ENCODE results near the gene AKIRIN1. TPM values are rescaled to one million over a fixed set of nuclear protein-coding genes. Genes with fewer than 3 reads are reported as not detected.
A peak's percentile ranks its signal among the peaks of the same experiment; 100 is the strongest.

The AKIRIN1 gene
- total RNA-seq, 5 donors from 2014 or later (not counting 1 experiment from before 2014, with no cell fraction given): 62.7 to 79.8 (median 72.7) TPM

DNA sequence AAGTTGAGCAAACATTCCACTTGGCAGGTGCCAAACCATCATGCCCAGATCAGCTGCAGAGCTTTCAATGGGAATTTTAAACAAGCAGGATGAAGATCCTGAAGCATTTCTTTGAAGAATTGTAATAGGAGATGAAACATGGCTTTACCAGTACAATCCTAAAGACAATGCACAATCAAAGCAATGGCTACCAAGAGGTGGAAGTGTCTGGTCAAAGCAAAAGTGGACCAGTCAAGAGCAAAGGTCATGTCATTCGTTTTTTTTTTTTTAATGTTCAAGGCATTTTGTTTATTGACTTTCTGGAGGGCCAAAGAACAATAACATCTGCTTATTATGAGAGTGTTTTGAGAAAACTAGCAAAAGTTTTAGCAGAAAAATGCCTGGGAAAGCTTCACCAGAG lies 32.1 kb downstream of the AKIRIN1 start:
- ChIA-PET POLR2A (no interaction called here), CTCF (no interaction called here)
- Mint-ChIP-seq H3K27ac (no peak overlapping the region), H3K36me3 (no peaks in the 10 kb centered on the region), H3K27me3 (no peaks in the 10 kb centered on the region), H3K4me1 (peaks cover 16 to 24% (median 21%) of the 10 kb centered on the region in 3 donors), H3K4me3 (no peak overlapping the region), H3K9me3 (no peaks in the 10 kb centered on the region)
- DNase-seq (no peak), ATAC-seq (replicated peaks in 1 of 4) (no peak)
- H3K9me3 ChIP-seq: no peaks in the 10 kb centered on the region
- no peak overlapping the region for H3K4me3 ChIP-seq (ENCODE audit: control insufficient read depth in 1 of 2, extremely low read depth in 1 of 2, low read length in 1 of 2)
- H3K4me1 ChIP-seq (ENCODE audit: control insufficient read depth in 1 of 2, extremely low read depth in 1 of 2, insufficient read depth in 2 of 2, low read length in 2 of 2): peaks cover 4 to 20% of the 10 kb centered on the region in 2 experiments
- H3K36me3 ChIP-seq (ENCODE audit: control insufficient read depth in 2 of 2, extremely low read depth in 1 of 2, insufficient read depth in 1 of 2, low read length in 1 of 2): no peaks in the 10 kb centered on the region
- H3K27ac ChIP-seq (ENCODE audit: low read length): no peak overlapping the region
- no peaks in the 10 kb centered on the region for H3K27me3 ChIP-seq (replicated peaks in 1 of 2; ENCODE audit: control insufficient read depth in 2 of 2, extremely low read depth in 1 of 2, insufficient read depth in 2 of 2, low read length in 1 of 2)
- 75% methylated on average over 1 of the region's 1 CpG for WGBS (ENCODE audit: insufficient coverage)

DNA sequence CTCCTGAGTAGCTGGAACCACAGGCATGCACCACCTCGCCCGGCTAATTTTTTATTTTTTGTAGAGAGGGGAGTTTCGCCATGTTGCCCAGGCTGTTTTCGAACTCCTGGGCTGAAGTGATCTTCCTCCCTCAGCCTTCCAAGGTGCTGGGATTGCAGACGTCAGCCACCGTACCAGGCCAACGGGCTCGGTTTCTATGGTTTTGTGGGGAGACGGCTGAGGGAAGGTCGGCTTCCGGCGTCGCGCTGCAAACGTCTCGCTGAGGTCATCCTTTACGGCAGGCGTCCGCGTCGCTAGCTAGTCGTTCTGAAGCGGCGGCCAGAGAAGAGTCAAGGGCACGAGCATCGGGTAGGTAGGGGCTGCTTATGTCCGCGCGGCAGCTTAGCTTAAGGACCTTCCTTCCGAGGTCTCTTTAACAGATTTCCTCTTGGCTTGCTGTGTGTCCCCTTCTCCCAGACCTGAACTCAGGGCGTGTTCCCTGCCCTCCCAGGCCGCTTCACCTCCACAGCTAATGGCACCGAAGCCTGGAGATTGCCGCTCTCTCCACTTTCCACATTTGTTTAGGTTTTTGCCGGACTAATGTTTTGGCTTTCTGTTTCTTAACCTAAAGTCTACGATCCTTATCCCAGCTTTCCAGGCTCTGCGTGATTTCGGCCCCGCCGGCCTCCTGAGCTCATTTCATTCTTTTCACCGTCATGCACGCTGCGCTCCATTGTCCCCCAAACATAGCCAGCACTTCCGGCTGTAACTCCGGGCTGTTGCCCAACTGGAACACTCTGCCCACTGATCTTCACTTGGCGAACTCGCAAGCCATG lies 35.2 kb downstream of the AKIRIN1 start, which contains the start of gene NDUFS5:
NDUFS5 (plus strand) TSS at position 300 of the 815 bp plus-strand sequence. CDS start 2,375 bp downstream, outside the sequence.
- Mint-ChIP-seq H3K4me1 (peaks cover 29 to 41% (median 38%) of the 10 kb centered on the region in 3 donors), H3K27ac (peak within 1 kb of the TSS; percentile 94 to 98), H3K9me3 (no peaks in the 10 kb centered on the region), H3K27me3 (no peaks in the 10 kb centered on the region), H3K36me3 (peaks cover 12% of the 10 kb centered on the region), H3K4me3 (peak within 1 kb of the TSS; percentile 96 to 97 (median 96))
- Histone ChIP-seq H3K9me3 (no peaks in the 10 kb centered on the region), H3K27me3 (replicated peaks in 1 of 2; ENCODE audit: control insufficient read depth in 2 of 2, extremely low read depth in 1 of 2, insufficient read depth in 2 of 2, low read length in 1 of 2) (no peaks in the 10 kb centered on the region), H3K4me3 (ENCODE audit: control insufficient read depth in 1 of 2, extremely low read depth in 1 of 2, low read length in 1 of 2) (peak within 1 kb of the TSS; percentile 77 to 100), H3K36me3 (ENCODE audit: control insufficient read depth in 2 of 2, extremely low read depth in 1 of 2, insufficient read depth in 1 of 2, low read length in 1 of 2) (peaks cover 0 to 21% of the 10 kb centered on the region in 2 donors), H3K27ac (ENCODE audit: low read length) (peak within 1 kb of the TSS; percentile 86), H3K4me1 (ENCODE audit: control insufficient read depth in 1 of 2, extremely low read depth in 1 of 2, insufficient read depth in 2 of 2, low read length in 2 of 2) (peaks cover 4 to 30% of the 10 kb centered on the region in 2 experiments)
- ChIA-PET CTCF (interaction anchor here in 1 of 2 donors (0.6 to 1.4 kb wide), 6 partner anchors 34 to 232 kb away, joined by 3 to 9 read pairs (median 4); no protein-coding TSS in a partner anchor), POLR2A (interaction anchor here (0.5 to 1.7 kb wide), 9 partner anchors 9 to 463 kb away, joined by 3 to 6 read pairs (median 3); no protein-coding TSS in a partner anchor)
- ATAC-seq (replicated peaks in 1 of 4) (peak; percentile 91 to 97 (median 92)), DNase-seq (peak; percentile 62 to 91 (median 78))
- 0% methylated on average over 43 of the region's 47 CpGs for WGBS (ENCODE audit: insufficient coverage)

DNA sequence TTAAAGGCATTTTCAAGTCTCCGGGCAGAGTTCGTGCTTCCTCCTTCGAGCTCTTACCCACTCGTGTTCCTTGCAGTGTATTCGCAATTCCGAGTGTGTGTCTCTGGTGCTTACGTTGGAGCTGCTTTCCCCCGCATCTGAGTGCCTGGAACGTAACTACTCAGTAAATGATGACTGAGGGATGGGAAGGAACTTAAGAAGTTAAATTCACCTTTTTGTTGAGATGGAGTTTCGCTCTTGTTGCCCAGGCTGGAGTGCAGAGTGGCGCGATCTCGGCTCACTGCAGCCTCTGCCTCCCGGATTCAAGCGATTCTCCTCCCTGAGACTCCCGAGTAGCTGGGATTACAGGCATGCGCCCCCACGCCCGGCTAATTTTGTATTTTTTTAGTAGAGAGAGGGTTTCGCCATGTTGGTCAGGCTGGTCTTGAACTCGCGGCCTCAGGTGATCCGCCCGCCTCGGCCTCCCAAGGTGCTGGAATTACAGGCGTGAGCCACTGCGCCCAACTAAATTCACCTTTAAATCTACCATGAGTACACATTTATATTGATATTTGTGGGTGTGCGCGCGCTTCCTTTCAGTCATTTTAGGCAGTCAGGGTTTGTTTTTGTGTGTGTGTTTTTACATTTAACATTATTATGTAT lies 35.9 kb downstream of the AKIRIN1 start:
- DNase-seq (no peak), ATAC-seq (replicated peaks in 1 of 4) (peak in 1 of 4 experiments; percentile 2)
- H3K27me3 Mint-ChIP-seq: no peaks in the 10 kb centered on the region
- Histone ChIP-seq H3K4me1 (ENCODE audit: control insufficient read depth in 1 of 2, extremely low read depth in 1 of 2, insufficient read depth in 2 of 2, low read length in 2 of 2) (peaks cover 4 to 32% of the 10 kb centered on the region in 2 experiments), H3K4me3 (ENCODE audit: control insufficient read depth in 1 of 2, extremely low read depth in 1 of 2, low read length in 1 of 2) (peak overlapping the region; percentile 77 to 100), H3K9me3 (no peaks in the 10 kb centered on the region), H3K27ac (ENCODE audit: low read length) (peak overlapping the region; percentile 86), H3K36me3 (ENCODE audit: control insufficient read depth in 2 of 2, extremely low read depth in 1 of 2, insufficient read depth in 1 of 2, low read length in 1 of 2) (peaks cover 0 to 28% of the 10 kb centered on the region in 2 donors), H3K27me3 (replicated peaks in 1 of 2; ENCODE audit: control insufficient read depth in 2 of 2, extremely low read depth in 1 of 2, insufficient read depth in 2 of 2, low read length in 1 of 2) (no peaks in the 10 kb centered on the region)
- H3K4me1 Mint-ChIP-seq: peaks cover 37 to 45% (median 45%) of the 10 kb centered on the region in 3 donors
- peak overlapping the region; percentile 94 to 98 for H3K27ac Mint-ChIP-seq
- peaks cover 17% of the 10 kb centered on the region for H3K36me3 Mint-ChIP-seq
- H3K4me3 Mint-ChIP-seq: peak overlapping the region; percentile 96 to 97 (median 96)
- ChIA-PET CTCF (interaction anchor here in 1 of 2 donors (0.7 to 1.4 kb wide), 5 partner anchors 34 to 166 kb away, joined by 3 to 9 read pairs (median 6); no protein-coding TSS in a partner anchor), POLR2A (interaction anchor here (0.6 to 1.7 kb wide), 8 partner anchors 8 to 394 kb away, joined by 3 to 8 read pairs (median 4); no protein-coding TSS in a partner anchor)
- no peaks in the 10 kb centered on the region for H3K9me3 Mint-ChIP-seq
- WGBS (ENCODE audit: insufficient coverage): 11% methylated on average over 12 of the region's 30 CpGs

DNA sequence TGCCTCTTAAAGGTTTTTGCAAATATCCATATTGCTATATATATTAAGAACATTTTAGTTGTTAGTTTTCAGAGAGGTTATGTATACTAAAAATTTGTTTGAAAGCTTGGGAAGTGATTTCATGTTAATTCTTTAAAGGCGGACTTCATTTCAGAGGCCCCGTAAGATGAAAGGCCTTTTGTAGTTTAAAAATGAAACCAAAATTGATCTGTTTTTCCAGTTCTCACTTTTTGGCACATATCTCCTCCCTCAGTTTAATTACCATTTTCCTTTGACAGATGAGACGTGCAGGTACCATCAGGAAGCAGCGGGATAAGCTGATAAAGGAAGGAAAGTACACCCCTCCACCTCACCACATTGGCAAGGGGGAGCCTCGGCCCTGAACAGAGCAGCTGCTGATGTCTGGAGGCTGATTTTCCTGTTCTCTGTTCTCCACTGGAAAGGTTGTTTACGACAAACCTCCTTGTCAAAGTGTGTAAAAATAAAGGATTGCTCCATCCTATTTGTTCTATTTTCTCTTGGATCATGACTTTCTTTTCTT lies 43.1 kb downstream of the AKIRIN1 start:
- CTCF ChIA-PET: interaction anchor here (0.6 to 0.7 kb wide), 2 partner anchors 86 to 158 kb away, joined by 4 read pairs; no protein-coding TSS in a partner anchor
- POLR2A ChIA-PET: interaction anchor here (0.6 to 0.7 kb wide), 4 partner anchors 29 to 1339 kb away, joined by 3 to 9 read pairs (median 6); no protein-coding TSS in a partner anchor
- no peaks in the 10 kb centered on the region for H3K9me3 ChIP-seq
- Mint-ChIP-seq H3K9me3 (no peaks in the 10 kb centered on the region), H3K4me1 (peaks cover 40 to 50% (median 47%) of the 10 kb centered on the region in 3 donors), H3K4me3 (peak overlapping the region; percentile 72 to 81 (median 80)), H3K36me3 (peaks cover 35% of the 10 kb centered on the region), H3K27me3 (no peaks in the 10 kb centered on the region), H3K27ac (peak overlapping the region; percentile 95 to 97)
- peaks cover 0 to 40% of the 10 kb centered on the region in 2 donors for H3K36me3 ChIP-seq (ENCODE audit: control insufficient read depth in 2 of 2, extremely low read depth in 1 of 2, insufficient read depth in 1 of 2, low read length in 1 of 2)
- peaks cover 5 to 21% of the 10 kb centered on the region in 2 experiments for H3K4me1 ChIP-seq (ENCODE audit: control insufficient read depth in 1 of 2, extremely low read depth in 1 of 2, insufficient read depth in 2 of 2, low read length in 2 of 2)
- ATAC-seq (replicated peaks in 1 of 4) (peak; percentile 54 to 65 (median 62)), DNase-seq (peak in 2 of 35 experiments; percentile 5 to 49)
- WGBS (ENCODE audit: insufficient coverage): no CpG with 5 or more reads among the region's 6 CpGs
- H3K4me3 ChIP-seq (ENCODE audit: control insufficient read depth in 1 of 2, extremely low read depth in 1 of 2, low read length in 1 of 2): peak overlapping the region; percentile 40 to 51
- peak overlapping the region; percentile 78 for H3K27ac ChIP-seq (ENCODE audit: low read length)
- no peaks in the 10 kb centered on the region for H3K27me3 ChIP-seq (replicated peaks in 1 of 2; ENCODE audit: control insufficient read depth in 2 of 2, extremely low read depth in 1 of 2, insufficient read depth in 2 of 2, low read length in 1 of 2)

DNA sequence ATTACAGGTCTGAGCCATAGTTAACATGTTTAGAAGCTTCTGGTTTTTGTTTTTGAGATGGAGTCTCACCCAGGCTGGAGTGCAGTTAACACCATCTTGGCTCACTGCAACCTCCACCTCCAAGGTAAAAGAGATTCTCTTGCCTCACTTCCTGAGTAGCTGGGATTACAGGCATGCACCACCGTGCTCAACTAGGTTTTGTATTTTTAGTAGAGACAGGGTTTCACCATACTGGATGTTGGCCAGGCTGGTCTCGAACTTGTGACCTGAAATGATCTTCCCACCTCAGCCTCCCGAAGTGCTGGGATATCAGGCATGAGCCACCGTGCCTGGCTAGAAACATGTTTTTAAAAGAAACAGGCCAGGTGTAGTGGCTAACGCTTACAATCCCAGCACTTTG lies 45.6 kb downstream of the AKIRIN1 start:
- H3K27ac Mint-ChIP-seq: no peak overlapping the region
- ChIA-PET CTCF (no interaction called here), POLR2A (no interaction called here)
- peaks cover 26% of the 10 kb centered on the region for H3K36me3 Mint-ChIP-seq
- H3K9me3 Mint-ChIP-seq: no peaks in the 10 kb centered on the region
- Histone ChIP-seq H3K36me3 (ENCODE audit: control insufficient read depth in 2 of 2, extremely low read depth in 1 of 2, insufficient read depth in 1 of 2, low read length in 1 of 2) (peaks cover 0 to 20% of the 10 kb centered on the region in 2 donors), H3K27me3 (replicated peaks in 1 of 2; ENCODE audit: control insufficient read depth in 2 of 2, extremely low read depth in 1 of 2, insufficient read depth in 2 of 2, low read length in 1 of 2) (no peaks in the 10 kb centered on the region), H3K4me3 (ENCODE audit: control insufficient read depth in 1 of 2, extremely low read depth in 1 of 2, low read length in 1 of 2) (no peak overlapping the region), H3K27ac (ENCODE audit: low read length) (no peak overlapping the region), H3K4me1 (ENCODE audit: control insufficient read depth in 1 of 2, extremely low read depth in 1 of 2, insufficient read depth in 2 of 2, low read length in 2 of 2) (peaks cover 5 to 11% of the 10 kb centered on the region in 2 experiments), H3K9me3 (no peaks in the 10 kb centered on the region)
- no peak for DNase-seq
- no peaks in the 10 kb centered on the region for H3K27me3 Mint-ChIP-seq
- H3K4me1 Mint-ChIP-seq: peaks cover 32 to 47% (median 37%) of the 10 kb centered on the region in 3 donors
- no peak for ATAC-seq (replicated peaks in 1 of 4)
- H3K4me3 Mint-ChIP-seq: no peak overlapping the region
- WGBS (ENCODE audit: insufficient coverage): 88% methylated on average over 2 of the region's 5 CpGs

Measured in T-cell (primary cell).